HUES48 (cell line): ENCODE results near the gene CTRL.

ENCODE experiments used
- H3K27ac ChIP-seq: one replicate; pipeline ENCODE4 v1.7.0; 2013; ENCODE audit warnings: low read depth, low read length, inconsistent platforms
- H3K27me3 ChIP-seq: 2 replicates; pipeline ENCODE4 v1.6.1; 2013; ENCODE audit warnings: mild to moderate bottlenecking, low read length; ENCODE audit not compliant: control insufficient read depth, insufficient read depth
- H3K36me3 ChIP-seq: 2 replicates; pipeline ENCODE4 v1.6.1; 2013; ENCODE audit warnings: low read length; ENCODE audit not compliant: control insufficient read depth, insufficient read depth
- H3K4me1 ChIP-seq: 2 replicates; pipeline ENCODE4 v1.6.1; 2013; ENCODE audit warnings: mild to moderate bottlenecking, low read length; ENCODE audit not compliant: control insufficient read depth, insufficient read depth
- H3K4me3 ChIP-seq: 2 replicates; pipeline ENCODE4 v1.5.1; 2013; ENCODE audit warnings: mild to moderate bottlenecking, low read depth, low read length
- H3K9ac ChIP-seq: 2 replicates; pipeline ENCODE4 v1.6.1; 2013; ENCODE audit warnings: mild to moderate bottlenecking, low read depth, low read length, moderate library complexity
- H3K9me3 ChIP-seq: 2 replicates; pipeline ENCODE4 v1.6.1; 2013; ENCODE audit warnings: low read length; ENCODE audit not compliant: control insufficient read depth, insufficient read depth

Gene CTRL

DNA sequence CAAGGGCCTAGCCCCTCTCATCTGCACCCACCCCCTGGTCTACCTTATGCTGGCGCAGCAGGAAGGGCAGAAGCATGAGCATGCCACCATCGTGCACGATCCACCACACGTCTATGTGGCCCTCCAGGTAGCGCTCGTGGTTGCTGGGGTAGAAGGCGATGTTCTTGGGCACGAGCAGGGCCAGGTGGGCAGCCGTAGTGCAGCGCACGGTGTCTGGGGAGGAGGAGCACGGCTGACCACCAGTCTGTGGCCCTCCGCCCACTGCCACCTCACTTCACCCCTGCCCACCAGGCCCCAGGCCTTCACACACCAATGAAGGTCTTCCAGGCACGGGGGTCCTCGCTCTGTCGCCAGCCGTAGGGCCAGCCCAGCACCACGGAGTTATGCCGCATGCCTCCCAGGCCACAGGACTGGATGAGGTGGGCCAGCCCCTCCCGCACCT is 14.5 kb upstream of the CTRL start:
- Histone ChIP-seq H3K9me3 (no peaks in the 10 kb centered on the region), H3K27ac (no peak overlapping the region), H3K27me3 (no peaks in the 10 kb centered on the region), H3K36me3 (peaks cover 65% of the 10 kb centered on the region), H3K4me1 (no peaks in the 10 kb centered on the region), H3K9ac (no peak overlapping the region), H3K4me3 (no peak overlapping the region)

DNA sequence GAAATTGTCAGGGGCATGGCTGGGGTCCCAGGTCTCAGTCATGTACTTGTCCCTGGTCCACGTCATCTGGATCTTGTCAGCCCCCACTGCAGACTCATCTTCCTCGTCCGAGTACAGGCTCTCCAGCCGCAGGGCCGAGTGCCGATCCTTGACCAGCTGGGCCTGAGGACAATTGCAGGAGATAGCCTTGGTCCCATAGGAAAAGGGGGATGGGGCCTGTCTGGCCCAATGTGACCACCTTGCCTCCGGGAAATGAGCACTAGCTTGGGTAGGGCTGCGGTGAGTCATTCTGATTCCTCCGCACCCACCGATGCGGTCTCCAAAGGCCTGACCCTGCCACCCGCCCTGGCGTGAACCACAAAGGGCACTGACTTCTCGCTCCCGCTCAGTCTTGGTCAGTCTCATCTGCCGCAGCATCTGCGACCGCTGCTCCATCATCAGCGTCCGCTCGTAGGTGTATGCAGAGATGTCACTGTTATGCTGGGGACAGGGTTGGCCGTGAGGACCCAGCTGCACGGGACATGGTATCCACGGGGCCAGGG is 13.8 kb upstream of the CTRL start:
- peaks cover 59% of the 10 kb centered on the region for H3K36me3 ChIP-seq
- H3K9me3 ChIP-seq, result no peaks in the 10 kb centered on the region
- no peaks in the 10 kb centered on the region for H3K4me1 ChIP-seq
- no peak overlapping the region for H3K9ac ChIP-seq
- no peak overlapping the region for H3K4me3 ChIP-seq
- H3K27ac ChIP-seq, result no peak overlapping the region
- H3K27me3 ChIP-seq, result no peaks in the 10 kb centered on the region

DNA sequence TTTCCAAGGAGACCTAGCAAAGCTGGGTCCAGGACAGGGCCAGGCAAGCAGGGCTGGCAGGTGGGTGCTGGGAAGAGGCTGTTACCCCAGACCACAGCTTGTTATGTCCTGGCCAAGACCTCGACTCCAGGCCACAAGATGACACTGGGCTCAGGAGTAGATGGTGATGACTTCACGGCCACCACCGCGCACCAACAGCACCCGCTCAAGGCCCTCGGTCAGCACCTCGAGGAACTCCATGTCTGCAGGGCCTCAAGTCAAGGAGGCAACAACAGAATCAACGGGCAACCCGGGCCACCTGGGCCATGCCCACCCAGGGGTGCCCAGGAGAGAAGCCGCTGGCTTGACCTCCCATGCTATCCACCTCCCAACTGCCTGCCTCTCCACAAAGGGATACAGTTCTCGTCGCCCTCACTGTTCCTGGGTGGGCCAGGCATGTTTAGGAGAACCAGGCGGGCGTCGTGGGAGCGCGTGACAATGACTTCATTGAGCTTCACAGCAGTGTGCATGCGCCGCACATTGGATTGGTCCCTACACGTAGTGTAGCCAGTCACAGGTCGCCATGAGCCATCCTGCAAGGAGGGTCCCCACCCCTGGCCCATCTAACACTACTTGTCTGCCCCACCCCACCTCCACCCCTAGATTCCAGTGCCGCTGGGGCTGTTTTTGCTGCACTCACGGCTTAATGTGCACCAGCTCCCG is 13.2 kb upstream of the CTRL start:
- no peak overlapping the region for H3K27ac ChIP-seq
- no peaks in the 10 kb centered on the region for H3K9me3 ChIP-seq
- H3K9ac ChIP-seq, result no peak overlapping the region
- H3K4me3 ChIP-seq, result no peak overlapping the region
- H3K36me3 ChIP-seq, result peaks cover 52% of the 10 kb centered on the region
- no peaks in the 10 kb centered on the region for H3K27me3 ChIP-seq
- H3K4me1 ChIP-seq, result no peaks in the 10 kb centered on the region

- H3K36me3 ChIP-seq, result peaks cover 45% of the 10 kb centered on the region
- no peak within 1 kb of the TSS for H3K27ac ChIP-seq
- H3K4me3 ChIP-seq, result no peak within 1 kb of the TSS
- H3K9ac ChIP-seq, result no peak within 1 kb of the TSS
- H3K4me1 ChIP-seq, result no peaks in the 10 kb centered on the region
- no peaks in the 10 kb centered on the region for H3K9me3 ChIP-seq
- H3K27me3 ChIP-seq, result no peaks in the 10 kb centered on the region
These were observed 12.2 kb upstream of the CTRL start, which contains the start of gene LCAT for GRCh38 chr16:67943619-67944504. Gene LCAT, minus strand, starts transcription at chr16:67944120. Its CDS starts 19 bp downstream, at chr16:67944101.

- no peak overlapping the region for H3K27ac ChIP-seq
- H3K36me3 ChIP-seq, result peaks cover 38% of the 10 kb centered on the region
- no peaks in the 10 kb centered on the region for H3K9me3 ChIP-seq
- H3K4me3 ChIP-seq, result no peak overlapping the region
- no peaks in the 10 kb centered on the region for H3K27me3 ChIP-seq
- H3K4me1 ChIP-seq, result no peaks in the 10 kb centered on the region
- H3K9ac ChIP-seq, result no peak overlapping the region
These were observed 11.6 kb upstream of the CTRL start for GRCh38 chr16:67943256-67943618.

DNA sequence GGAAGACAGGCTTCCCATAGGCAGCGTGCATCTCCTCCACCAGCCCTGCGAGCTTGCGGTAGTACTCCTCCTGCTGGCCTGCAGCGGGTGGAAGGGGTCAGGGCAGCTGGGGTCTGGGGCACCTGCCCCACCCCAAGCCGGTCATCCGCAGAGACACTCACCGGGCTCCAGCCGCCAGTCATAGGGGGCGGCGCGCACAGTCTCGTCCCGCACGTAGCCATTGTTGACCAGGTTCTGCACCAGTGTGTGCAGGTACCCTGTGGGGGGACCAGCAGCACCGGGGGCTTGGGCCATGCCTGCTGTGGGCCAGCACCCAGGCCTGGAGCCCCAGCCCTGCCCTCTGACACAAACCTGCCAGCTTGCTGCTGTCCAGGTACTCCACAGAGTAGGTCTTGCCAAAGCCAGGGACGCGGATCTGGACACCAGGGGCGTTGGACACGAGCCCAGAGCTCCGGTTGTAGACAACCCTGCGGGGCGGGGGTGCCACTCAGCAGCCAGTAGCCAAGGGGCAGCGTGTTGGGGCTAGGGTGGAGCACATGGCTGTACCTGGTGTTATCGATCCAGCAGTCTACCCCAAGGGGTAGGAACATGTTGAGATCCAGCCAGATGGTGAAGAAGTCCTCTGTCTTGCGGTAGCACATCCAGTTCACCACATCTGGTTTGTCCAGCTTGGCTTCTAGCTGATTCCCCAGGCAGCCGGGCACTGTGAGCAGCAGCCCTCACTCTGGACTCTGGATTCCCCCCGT is 11.0 kb upstream of the CTRL start:
- Histone ChIP-seq H3K4me3 (no peak overlapping the region), H3K36me3 (peaks cover 33% of the 10 kb centered on the region), H3K9ac (no peak overlapping the region), H3K27me3 (no peaks in the 10 kb centered on the region), H3K4me1 (no peaks in the 10 kb centered on the region), H3K9me3 (no peaks in the 10 kb centered on the region), H3K27ac (no peak overlapping the region)

- peaks cover 2% of the 10 kb centered on the region for H3K4me1 ChIP-seq
- no peak overlapping the region for H3K4me3 ChIP-seq
- H3K27me3 ChIP-seq, result no peaks in the 10 kb centered on the region
- no peaks in the 10 kb centered on the region for H3K9me3 ChIP-seq
- no peak overlapping the region for H3K9ac ChIP-seq
- H3K36me3 ChIP-seq, result peaks cover 28% of the 10 kb centered on the region
- no peak overlapping the region for H3K27ac ChIP-seq
These were observed 10.5 kb upstream of the CTRL start for GRCh38 chr16:67942200-67942509.

DNA sequence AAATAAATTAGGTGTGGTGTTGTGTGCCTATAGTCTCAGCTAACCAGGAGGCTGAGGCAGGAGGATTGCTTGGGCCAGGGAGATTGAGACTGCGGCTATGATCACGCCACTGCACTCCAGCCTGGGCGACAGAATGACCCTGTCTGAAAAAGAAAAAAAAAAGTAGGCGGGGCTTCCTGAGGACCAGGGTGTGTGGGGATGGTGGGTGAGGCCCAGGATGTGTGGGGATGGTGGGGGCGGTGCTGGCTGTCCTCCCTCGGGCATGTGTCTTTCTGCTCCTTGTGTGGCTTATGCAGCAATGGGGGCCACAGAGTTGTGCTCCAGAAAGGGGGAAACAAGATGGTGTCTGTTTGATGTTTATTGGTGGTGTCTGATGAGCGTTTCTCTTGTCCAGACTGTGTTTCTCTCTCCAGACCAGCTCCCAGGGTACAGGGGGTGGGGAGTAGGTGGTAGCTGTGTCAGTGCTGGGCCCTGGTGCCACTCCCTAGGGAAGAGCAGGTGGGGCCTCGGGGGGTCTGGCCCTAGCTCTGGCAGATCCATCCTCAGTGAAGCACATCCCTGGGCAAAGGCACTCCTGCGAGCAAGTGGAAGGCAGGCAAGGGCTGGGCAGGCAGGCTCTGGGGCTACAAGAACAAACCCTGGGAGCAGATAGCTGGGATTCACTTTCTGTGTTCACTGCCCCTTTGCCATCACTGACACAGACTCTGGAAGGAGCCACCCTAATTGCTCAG is 10.0 kb upstream of the CTRL start:
- H3K4me3 ChIP-seq, result no peak overlapping the region
- peaks cover 6% of the 10 kb centered on the region for H3K4me1 ChIP-seq
- no peak overlapping the region for H3K9ac ChIP-seq
- no peaks in the 10 kb centered on the region for H3K27me3 ChIP-seq
- H3K27ac ChIP-seq, result peak overlapping the region; percentile 32
- peaks cover 23% of the 10 kb centered on the region for H3K36me3 ChIP-seq
- H3K9me3 ChIP-seq, result no peaks in the 10 kb centered on the region

- Histone ChIP-seq H3K4me1 (peaks cover 6% of the 10 kb centered on the region), H3K4me3 (no peak overlapping the region), H3K36me3 (peaks cover 12% of the 10 kb centered on the region), H3K9me3 (no peaks in the 10 kb centered on the region), H3K9ac (no peak overlapping the region), H3K27ac (no peak overlapping the region), H3K27me3 (no peaks in the 10 kb centered on the region)
These were observed 8.9 kb upstream of the CTRL start for GRCh38 chr16:67940446-67941089.
